NCI-H2029 treated with DMSO at 0.1 percent for 48 hours (cell line): Measurements from ENCODE around the gene SMYD3.
"Not testable (repeated sequence)": the region's sequence is repeated elsewhere in the genome, so short reads cannot be mapped to it uniquely, and the experiment has no call there.

ENCODE experiments used
- DNase-seq: peaks from one replicate; lab custom pipeline; 2025; lab: John Stamatoyannopoulos, UW

Gene SMYD3

DNA sequence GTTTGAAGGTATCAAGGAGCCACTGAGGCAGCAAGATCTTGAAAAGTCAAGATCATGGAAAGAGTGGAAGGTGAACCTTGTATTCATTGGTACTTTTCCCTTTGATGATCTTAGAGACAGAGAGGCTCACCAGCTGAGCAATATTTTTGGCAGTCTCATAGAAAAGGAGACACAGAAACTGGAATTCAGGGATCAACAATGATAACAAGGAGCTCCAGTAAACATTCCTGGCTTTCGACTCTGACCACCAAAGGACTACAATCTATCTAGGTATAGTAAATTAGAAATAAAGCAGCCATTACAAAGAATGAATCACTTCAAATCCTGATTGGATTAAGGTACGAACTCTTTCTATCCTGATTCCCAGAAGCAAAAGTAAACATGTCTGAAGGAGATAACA, 736.9 kb downstream of the SMYD3 start:
- no peak for DNase-seq

- DNase-seq, result no peak
These were observed 738.5 kb downstream of the SMYD3 start for GRCh38 chr1:245768596-245768995.

- DNase-seq, result no peak
These were observed 741.7 kb downstream of the SMYD3 start for GRCh38 chr1:245765230-245766000.

- no peak for DNase-seq
These were observed 743.2 kb downstream of the SMYD3 start for GRCh38 chr1:245763873-245764331.

DNA sequence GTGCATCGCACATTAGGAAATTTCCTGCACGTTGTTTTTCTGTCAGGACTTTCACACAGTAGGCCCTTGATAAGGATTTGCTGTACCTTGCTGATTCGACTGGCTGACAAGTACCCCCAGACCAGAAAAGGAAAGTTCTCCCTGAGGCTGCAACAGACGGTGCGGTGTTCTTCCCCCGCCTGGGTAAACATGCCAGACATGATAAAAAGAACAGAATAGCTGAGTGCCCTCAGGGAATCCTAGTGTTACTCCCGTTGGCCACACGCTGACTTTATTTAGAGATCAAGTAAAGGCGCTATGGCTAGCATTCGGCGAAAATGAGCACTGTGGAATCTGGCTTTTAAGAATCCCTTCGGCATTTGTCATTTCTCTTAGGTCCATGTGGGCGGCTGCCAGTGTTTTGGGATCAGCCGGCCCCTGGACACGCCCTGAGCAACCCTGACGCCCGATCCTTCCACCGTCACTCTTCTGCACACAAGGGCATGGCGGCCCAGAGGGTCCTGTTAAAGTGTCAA, 744.6 kb downstream of the SMYD3 start:
- no peak for DNase-seq

- no peak for DNase-seq
These were observed 746.8 kb downstream of the SMYD3 start for GRCh38 chr1:245760301-245760700.

- no peak for DNase-seq
These were observed 752.6 kb downstream of the SMYD3 start for GRCh38 chr1:245754463-245754961.

DNA sequence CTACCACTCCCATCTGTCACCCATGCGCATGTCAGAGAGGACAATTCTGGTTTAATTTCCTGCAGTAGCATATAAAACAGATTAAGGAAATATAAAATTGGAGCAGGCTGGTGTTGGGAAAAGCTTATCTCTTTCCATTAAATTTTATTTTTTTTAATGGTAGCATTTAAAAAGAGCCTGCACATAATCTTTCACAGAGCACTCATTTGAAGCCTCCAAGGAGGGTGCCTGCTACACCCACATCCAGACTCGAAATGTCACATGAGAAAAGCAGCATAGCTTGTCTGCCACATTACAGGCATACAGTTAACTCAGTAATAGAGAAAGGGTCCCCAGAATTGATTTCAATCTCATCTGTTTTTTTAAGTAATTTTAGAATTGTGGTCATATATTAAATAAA, 753.3 kb downstream of the SMYD3 start:
- no peak for DNase-seq

DNA sequence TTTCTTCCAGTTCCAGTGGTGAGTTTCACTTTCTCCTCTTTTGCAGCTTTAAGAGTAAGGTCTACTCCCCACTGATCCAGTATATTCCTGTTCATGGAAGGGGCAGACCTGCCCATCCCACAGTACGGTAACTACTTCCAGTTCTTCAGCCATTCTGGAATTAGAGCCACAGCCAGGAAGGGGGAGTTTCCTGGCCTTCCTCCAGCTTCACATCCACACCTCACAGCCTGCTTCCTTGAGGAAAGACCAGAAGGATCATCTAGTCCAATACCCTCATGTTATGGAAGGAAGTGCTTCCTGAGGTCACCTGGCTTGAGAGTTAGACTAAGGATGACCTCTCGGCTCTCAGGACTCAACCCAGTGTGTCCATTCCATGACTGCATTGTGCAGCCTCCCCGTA, 754.5 kb downstream of the SMYD3 start:
- DNase-seq, result no peak

DNA sequence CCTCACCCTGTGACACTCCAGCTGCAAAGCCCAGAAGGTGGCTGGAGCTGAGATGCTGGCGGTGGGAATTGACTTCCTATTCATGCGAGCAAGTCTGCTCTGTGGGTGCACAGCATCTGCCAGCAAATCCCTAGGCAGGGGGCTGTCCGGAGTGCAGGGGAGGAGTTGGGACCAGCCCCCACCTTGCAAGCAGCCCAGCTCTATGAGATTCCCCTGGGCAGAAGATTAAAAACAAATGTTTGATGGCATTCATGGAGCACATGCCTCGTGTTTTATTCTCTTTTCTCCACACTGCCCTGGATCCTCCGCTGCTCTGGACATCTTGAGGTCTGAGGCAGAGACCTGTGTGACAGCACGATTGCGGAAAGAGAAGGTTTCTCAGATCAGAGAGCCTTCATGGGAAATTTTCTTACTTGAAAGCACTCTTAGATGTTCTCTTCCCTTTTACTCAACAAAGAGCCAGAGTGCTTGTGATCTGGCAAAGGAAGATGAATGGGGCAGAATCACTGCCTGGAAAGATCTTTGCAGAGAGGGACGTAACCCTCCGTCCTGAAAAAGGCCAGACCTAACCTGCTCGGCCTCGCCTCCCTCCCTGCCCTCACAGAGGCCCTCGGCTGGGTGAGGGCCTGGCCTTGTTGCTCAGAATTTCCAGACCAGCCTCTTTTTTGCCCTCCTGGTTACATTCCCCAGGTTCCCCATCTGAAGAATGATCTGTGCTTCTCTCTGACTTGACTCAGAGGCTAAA, 755.2 kb downstream of the SMYD3 start:
- no peak for DNase-seq

DNA sequence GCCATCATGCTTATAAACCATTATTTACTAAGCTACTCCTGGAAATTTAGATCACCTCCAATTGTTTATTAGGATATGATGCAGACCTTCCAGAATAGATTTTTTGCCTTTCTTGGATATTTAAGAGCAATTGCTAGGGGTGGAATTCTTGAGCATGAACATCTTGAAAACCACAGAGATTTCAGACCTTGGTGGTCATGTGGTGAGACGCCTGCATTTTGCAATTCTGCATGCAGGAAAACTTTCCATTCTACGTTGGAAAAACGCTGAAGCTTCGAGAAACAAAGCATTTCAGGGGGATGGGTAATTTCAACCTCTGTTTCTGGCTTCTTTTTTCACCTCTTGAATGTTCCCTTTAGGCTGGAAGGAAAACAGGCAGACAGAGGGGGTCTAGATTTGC, 756.0 kb downstream of the SMYD3 start:
- DNase-seq, result no peak

GRCh38 chr1:245750261-245750660, 756.8 kb downstream of the SMYD3 start:
- DNase-seq, result no peak

DNA sequence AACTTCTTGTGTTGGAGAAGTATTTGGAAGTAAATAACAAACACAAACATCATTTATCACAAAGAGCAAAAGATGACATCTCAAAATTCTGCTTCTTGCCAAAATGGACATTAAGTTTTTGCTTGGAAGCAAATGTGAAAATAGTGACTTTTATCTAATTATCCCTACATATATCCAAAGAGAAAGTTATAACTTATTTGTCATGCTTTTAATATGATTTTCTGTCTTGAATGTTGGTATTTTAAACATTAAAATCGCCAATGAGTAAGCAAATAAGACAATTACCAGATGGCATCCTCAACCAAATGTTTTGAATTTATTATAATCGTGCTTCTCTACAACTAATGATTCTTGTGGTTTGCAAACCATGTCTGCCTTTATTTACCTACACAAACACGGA, 758.0 kb downstream of the SMYD3 start:
- DNase-seq, result no peak

DNA sequence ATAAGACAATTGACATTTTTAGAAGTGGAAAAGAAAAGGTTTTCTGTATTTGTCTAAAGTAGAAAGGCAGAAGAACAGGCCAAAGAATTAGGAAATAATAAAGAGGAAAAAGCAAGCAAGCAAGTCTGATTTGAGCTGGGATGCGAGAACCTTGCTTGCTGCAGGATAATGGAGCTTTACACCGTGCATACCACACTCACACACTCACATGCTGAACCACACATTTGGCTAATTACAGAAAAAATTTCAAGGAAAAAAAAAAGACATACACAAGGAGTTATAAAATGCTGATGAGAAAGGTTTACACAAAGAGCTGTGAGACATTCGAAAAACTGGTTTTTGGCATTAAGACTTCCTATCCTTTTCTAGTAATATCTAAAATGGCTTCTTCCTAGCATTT, 758.4 kb downstream of the SMYD3 start:
- no peak for DNase-seq

DNA sequence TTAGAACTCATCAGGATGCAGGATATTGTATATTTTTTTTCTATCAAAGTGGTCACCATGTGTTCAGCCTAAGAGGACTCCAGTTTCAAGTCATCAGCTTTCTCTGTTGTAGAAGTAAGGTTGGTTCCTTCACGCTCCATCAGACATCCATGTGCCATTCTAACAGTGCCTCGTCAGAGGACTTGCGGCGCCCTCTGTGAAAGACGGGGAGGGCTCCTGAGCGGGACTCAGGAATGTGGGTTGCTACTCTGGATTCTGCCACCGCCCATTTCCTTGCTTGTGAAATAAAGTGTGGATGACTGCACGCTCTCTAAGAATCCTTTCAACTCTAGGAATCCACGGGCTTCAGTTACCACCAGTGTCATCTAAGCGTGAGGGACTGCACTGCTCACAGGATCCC, 758.8 kb downstream of the SMYD3 start:
- no peak for DNase-seq

- no peak for DNase-seq
These were observed 764.2 kb downstream of the SMYD3 start for GRCh38 chr1:245742896-245743295.

- not testable (repeated sequence) for DNase-seq
These were observed 766.7 kb downstream of the SMYD3 start for GRCh38 chr1:245740336-245740735.

- no peak for DNase-seq
These were observed 776.3 kb downstream of the SMYD3 start for GRCh38 chr1:245730801-245731200.

- not testable (repeated sequence) for DNase-seq
These were observed 779.0 kb downstream of the SMYD3 start for GRCh38 chr1:245728035-245728434.

DNA sequence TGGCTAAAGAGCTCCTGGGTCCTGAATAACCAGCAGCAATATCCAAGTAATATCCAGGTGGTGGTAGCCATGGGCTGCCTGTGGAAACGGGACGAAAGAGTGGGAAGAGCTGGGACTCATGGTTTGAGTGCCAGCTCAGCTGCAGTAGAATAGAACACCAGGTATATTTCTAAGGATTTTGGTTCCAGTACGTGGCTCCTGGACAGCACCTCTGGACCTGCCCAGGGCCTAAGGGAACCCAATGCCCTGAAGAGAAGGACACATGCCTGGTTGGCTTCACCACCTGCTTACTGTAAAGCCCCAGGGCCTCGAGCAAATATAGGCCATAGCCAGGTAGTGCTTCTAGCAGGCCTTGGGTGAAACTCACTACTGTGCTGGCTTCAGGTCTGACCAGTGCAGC, 785.6 kb downstream of the SMYD3 start:
- DNase-seq, result no peak

DNA sequence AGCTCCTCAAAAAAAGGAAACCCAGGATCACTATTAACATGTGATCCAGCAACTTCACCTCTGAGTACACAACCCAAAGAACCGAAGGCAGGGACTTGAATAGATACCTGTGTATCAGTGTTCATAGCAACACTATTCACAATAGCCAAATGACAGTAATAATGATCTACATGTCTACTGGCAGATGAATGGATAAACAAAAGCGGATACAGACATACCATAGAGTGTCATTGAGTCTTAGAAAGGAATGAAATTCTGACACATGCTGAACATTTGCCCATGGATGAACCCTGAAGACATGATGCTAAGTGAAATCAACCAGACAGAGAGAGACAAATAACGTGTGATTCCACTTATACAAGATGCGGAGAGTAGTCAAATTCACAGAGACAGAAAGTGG, 788.1 kb downstream of the SMYD3 start:
- DNase-seq, result no peak

DNA sequence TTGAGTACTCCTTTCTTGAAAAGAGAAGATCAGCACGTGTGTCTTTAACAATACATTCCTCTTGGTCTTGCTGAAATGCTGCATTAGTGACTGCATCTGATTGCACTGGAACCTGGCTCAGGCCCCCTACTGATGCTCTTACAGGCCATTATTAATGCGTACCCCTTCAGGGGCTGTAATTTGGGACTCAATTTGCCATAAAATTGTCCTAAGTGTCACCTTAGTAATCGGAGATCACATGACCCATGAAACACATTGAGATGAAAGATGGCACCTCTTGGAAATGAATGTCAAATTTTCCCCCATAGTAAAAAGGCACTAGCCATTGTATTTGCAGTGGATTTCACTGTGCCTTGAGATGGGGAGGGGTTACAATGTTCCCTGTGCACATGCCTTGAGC, 789.0 kb downstream of the SMYD3 start:
- no peak for DNase-seq

DNA sequence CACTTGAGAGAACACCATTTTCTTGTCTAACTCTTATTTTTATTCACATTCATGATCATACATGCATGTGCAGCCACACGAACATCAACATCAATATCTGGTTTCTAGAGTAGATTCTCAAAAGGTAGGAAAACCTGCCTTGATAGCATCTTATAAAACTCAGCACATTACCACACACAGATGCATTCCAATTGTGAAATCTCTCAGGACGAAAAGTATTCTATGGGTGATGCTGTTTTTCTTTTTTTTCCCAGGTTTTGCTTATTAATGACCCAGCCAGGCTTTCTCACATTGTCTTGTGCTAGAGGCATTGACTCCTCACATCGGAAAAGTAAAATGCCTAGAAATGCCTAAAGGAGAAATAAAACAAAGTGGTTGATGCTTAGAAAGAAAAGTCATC, 789.5 kb downstream of the SMYD3 start:
- DNase-seq, result no peak
